H9 (cell line): ENCODE results near the gene APOA1. TPM values are rescaled to one million over a fixed set of nuclear protein-coding genes. Genes with fewer than 3 reads are reported as not detected.

ENCODE experiments used
- DNase-seq: peaks from one replicate; pipeline ENCODE4 v3.0.0-alpha.2; 2017
- H2AFZ ChIP-seq: one replicate; pipeline ENCODE4 v1.6.1; 2013; ENCODE audit warnings: mild to moderate bottlenecking, low read length, control low read depth, moderate library complexity
- H2AK5ac ChIP-seq: 2 replicates; pipeline ENCODE4 v1.6.1; 2013; ENCODE audit warnings: low read length, control low read depth, mixed read lengths; ENCODE audit not compliant: insufficient read length
- H2BK120ac ChIP-seq: one replicate; pipeline ENCODE4 v1.6.1; 2013; ENCODE audit warnings: low read depth, mild to moderate bottlenecking, low read length, control low read depth, inconsistent platforms; ENCODE audit not compliant: poor library complexity, severe bottlenecking
- H2BK12ac ChIP-seq: 2 replicates; pipeline ENCODE4 v1.6.1; 2013; ENCODE audit warnings: low read length, control low read depth, mixed read lengths, low read depth; ENCODE audit not compliant: insufficient read length
- H2BK15ac ChIP-seq: 2 replicates; pipeline ENCODE4 v1.6.1; 2013; ENCODE audit warnings: low read depth, low read length, control low read depth
- H2BK20ac ChIP-seq: one replicate; pipeline ENCODE4 v1.6.1; 2013; ENCODE audit warnings: low read depth, mild to moderate bottlenecking, low read length, control low read depth, inconsistent platforms; ENCODE audit not compliant: poor library complexity, severe bottlenecking
- H2BK5ac ChIP-seq: 2 replicates; pipeline ENCODE4 v1.6.1; 2013; ENCODE audit warnings: low read length, control low read depth, mixed read lengths; ENCODE audit not compliant: insufficient read length
- H3K14ac ChIP-seq: 2 replicates; pipeline ENCODE4 v1.6.1; 2013; ENCODE audit warnings: low read length, control low read depth; ENCODE audit not compliant: insufficient read depth
- H3K18ac ChIP-seq: 2 replicates; pipeline ENCODE4 v1.6.1; 2013; ENCODE audit warnings: low read depth, mild to moderate bottlenecking, mixed read lengths, low read length, control low read depth; ENCODE audit not compliant: insufficient read length
- H3K23ac ChIP-seq: 2 replicates; pipeline ENCODE4 v1.6.1; 2013; ENCODE audit warnings: low read length, control low read depth, mixed read lengths, low read depth; ENCODE audit not compliant: insufficient read length
- H3K23me2 ChIP-seq: 2 replicates; pipeline ENCODE4 v1.6.1; 2013; ENCODE audit warnings: low read depth, mild to moderate bottlenecking, mixed read lengths, low read length, control low read depth; ENCODE audit not compliant: insufficient read length, poor library complexity, severe bottlenecking
- H3K27ac ChIP-seq: 2 replicates; pipeline ENCODE4 v1.5.1; 2013; ENCODE audit warnings: low read length, control low read depth, mixed read lengths, low read depth; ENCODE audit not compliant: insufficient read length
- H3K27me3 ChIP-seq: 2 replicates; pipeline ENCODE4 v1.6.1; 2013; ENCODE audit warnings: low read length, control low read depth, inconsistent platforms; ENCODE audit not compliant: insufficient read depth
- H3K4ac ChIP-seq: 2 replicates; pipeline ENCODE4 v1.6.1; 2013; ENCODE audit warnings: low read depth, mild to moderate bottlenecking, control low read depth, inconsistent platforms, low read length, moderate library complexity
- H3K4me1 ChIP-seq: 2 replicates; pipeline ENCODE4 v1.6.1; 2013; ENCODE audit warnings: low read length, control low read depth, inconsistent platforms; ENCODE audit not compliant: insufficient read depth
- H3K4me2 ChIP-seq: 2 replicates; pipeline ENCODE4 v1.6.1; 2013; ENCODE audit warnings: low read length, control low read depth, mixed read lengths; ENCODE audit not compliant: insufficient read length, insufficient read depth
- H3K56ac ChIP-seq: 2 replicates; pipeline ENCODE4 v1.6.1; 2013; ENCODE audit warnings: low read depth, mild to moderate bottlenecking, mixed read lengths, low read length, control low read depth; ENCODE audit not compliant: insufficient read length
- H3K79me1 ChIP-seq: 2 replicates; pipeline ENCODE4 v1.6.1; 2013; ENCODE audit warnings: low read depth, mild to moderate bottlenecking, moderate library complexity, low read length, control low read depth, inconsistent platforms; ENCODE audit not compliant: insufficient read depth, poor library complexity, severe bottlenecking
- H3K79me2 ChIP-seq: 2 replicates; pipeline ENCODE4 v1.6.1; 2013; ENCODE audit warnings: low read length, control low read depth, inconsistent platforms; ENCODE audit not compliant: insufficient read depth
- H3K9ac ChIP-seq: 2 replicates; pipeline ENCODE4 v1.6.1; 2013; ENCODE audit warnings: low read length, control low read depth, mixed read lengths; ENCODE audit not compliant: insufficient read length; ENCODE audit errors: extremely low read depth
- H3K9me3 ChIP-seq: one replicate; pipeline ENCODE4 v1.6.1; 2013; ENCODE audit warnings: low read depth, low read length, inconsistent platforms; ENCODE audit not compliant: control insufficient read depth
- H3T11ph ChIP-seq: one replicate; pipeline ENCODE4 v1.6.1; 2013; ENCODE audit warnings: mild to moderate bottlenecking, low read length, control low read depth, inconsistent platforms
- H4K20me1 ChIP-seq: one replicate; pipeline ENCODE4 v1.6.1; 2013; ENCODE audit not compliant: control insufficient read depth, insufficient read length, insufficient read depth
- H4K5ac ChIP-seq: 2 replicates; pipeline ENCODE4 v1.6.1; 2013; ENCODE audit warnings: low read depth, mild to moderate bottlenecking, mixed read lengths, low read length, control low read depth; ENCODE audit not compliant: insufficient read length
- H4K8ac ChIP-seq: replicated peaks from 2 replicates; pipeline ENCODE4 v1.6.1; 2013; ENCODE audit warnings: low read length, control low read depth, mixed read lengths, low read depth; ENCODE audit not compliant: insufficient read length
- H4K91ac ChIP-seq: 2 replicates; pipeline ENCODE4 v1.6.1; 2013; ENCODE audit warnings: low read depth, mild to moderate bottlenecking, moderate library complexity, mixed read lengths, low read length, control low read depth; ENCODE audit not compliant: insufficient read length
- H3K27ac Mint-ChIP-seq, 3 experiments: 2 replicates in 2 of 3; 3 replicates in 1 of 3; pipeline ENCODE4 v1.8.0; 2020 to 2021; ENCODE audit warnings: mixed read lengths in 3 of 3, mild to moderate bottlenecking in 1 of 3, moderate library complexity in 1 of 3
- H3K27me3 Mint-ChIP-seq: 2 replicates; pipeline ENCODE4 v1.8.0; 2021; ENCODE audit warnings: low read depth, mild to moderate bottlenecking, moderate library complexity, mixed read lengths
- H3K36me3 Mint-ChIP-seq, 3 experiments: 2 replicates in 2 of 3; 3 replicates in 1 of 3; pipeline ENCODE4 v1.8.0; 2020 to 2021; ENCODE audit warnings: low read depth in 3 of 3, mixed read lengths in 3 of 3; ENCODE audit not compliant: insufficient read depth in 1 of 3
- H3K4me1 Mint-ChIP-seq, 2 experiments: 2 replicates each; pipeline ENCODE4 v1.8.0; 2020; ENCODE audit warnings: mixed read lengths in 2 of 2
- H3K4me3 Mint-ChIP-seq, 2 experiments: 2 replicates in 1 of 2; 3 replicates in 1 of 2; pipeline ENCODE4 v1.8.0; 2020 to 2021; ENCODE audit warnings: mild to moderate bottlenecking in 2 of 2, mixed read lengths in 2 of 2, moderate library complexity in 1 of 2
- H3K9me3 Mint-ChIP-seq, 2 experiments: 2 replicates in 1 of 2; 3 replicates in 1 of 2; pipeline ENCODE4 v1.8.0; 2020; ENCODE audit warnings: mild to moderate bottlenecking in 2 of 2, mixed read lengths in 2 of 2, moderate library complexity in 1 of 2
- WGBS: extraction: QIAGEN DNeasy Blood & Tissue Kit; methylation state at CpG from one replicate; pipeline ENCODE4 v1.1.7; 2013; ENCODE audit warnings: missing lambda C conversion rate, low lambda C conversion rate, mixed read lengths; ENCODE audit not compliant: insufficient read length; ENCODE audit errors: extremely low coverage; 5-methylcytosine and 5-hydroxymethylcytosine counted together
- total RNA-seq: library from RNA; stranded (reverse); gene quantifications from 2 replicates; pipeline ENCODE4 v1.2.1, GENCODE V29; 2021
- TF ChIP-seq, protein P1 (sequence below): fragments of 200-600 bp; sonication (generic); conservative IDR thresholded peaks from 3 replicates; pipeline ENCODE4 v1.8.0; 2021; ENCODE audit warnings: antibody characterized with exemption, mild to moderate bottlenecking

APOA1 gene
- total RNA-seq, 1 experiment from 2014 or later = 0.68 TPM

DNA sequence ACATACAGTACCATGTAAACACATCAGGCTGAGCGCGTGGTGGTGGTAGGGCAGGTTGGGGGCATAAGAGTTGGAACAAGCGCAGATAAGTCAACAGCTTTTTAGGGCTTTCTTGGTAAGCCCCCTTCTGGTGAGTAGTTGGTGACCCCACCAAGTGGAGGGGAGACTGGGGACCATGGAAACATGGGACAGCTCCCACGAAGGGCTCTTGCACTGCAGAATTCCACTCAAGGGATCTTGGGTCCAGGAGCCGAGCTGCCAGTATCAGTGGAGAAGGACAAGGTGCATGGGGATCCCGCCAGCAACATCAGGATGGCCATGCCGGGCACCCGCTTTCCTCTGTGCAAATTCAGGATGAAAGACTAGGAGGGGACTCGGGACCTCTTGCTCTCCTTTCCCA lies 6.2 kb upstream of the APOA1 start:
- TF ChIP-seq, protein P1, sequence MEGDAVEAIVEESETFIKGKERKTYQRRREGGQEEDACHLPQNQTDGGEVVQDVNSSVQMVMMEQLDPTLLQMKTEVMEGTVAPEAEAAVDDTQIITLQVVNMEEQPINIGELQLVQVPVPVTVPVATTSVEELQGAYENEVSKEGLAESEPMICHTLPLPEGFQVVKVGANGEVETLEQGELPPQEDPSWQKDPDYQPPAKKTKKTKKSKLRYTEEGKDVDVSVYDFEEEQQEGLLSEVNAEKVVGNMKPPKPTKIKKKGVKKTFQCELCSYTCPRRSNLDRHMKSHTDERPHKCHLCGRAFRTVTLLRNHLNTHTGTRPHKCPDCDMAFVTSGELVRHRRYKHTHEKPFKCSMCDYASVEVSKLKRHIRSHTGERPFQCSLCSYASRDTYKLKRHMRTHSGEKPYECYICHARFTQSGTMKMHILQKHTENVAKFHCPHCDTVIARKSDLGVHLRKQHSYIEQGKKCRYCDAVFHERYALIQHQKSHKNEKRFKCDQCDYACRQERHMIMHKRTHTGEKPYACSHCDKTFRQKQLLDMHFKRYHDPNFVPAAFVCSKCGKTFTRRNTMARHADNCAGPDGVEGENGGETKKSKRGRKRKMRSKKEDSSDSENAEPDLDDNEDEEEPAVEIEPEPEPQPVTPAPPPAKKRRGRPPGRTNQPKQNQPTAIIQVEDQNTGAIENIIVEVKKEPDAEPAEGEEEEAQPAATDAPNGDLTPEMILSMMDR = no peak
- no peak overlapping the region for H2AFZ ChIP-seq
- no peak overlapping the region for H3K4me3 Mint-ChIP-seq
- no peak overlapping the region for H4K8ac ChIP-seq
- no peak overlapping the region for H2BK120ac ChIP-seq
- no peak overlapping the region for H3K4me2 ChIP-seq
- no peaks in the 10 kb centered on the region for H3K9me3 Mint-ChIP-seq
- no peaks in the 10 kb centered on the region for H3K79me1 ChIP-seq
- H4K20me1 ChIP-seq = no peaks in the 10 kb centered on the region
- H3K27ac ChIP-seq = no peak overlapping the region
- H3K9me3 ChIP-seq = no peaks in the 10 kb centered on the region
- no peak overlapping the region for H3K14ac ChIP-seq
- H3K23me2 ChIP-seq = no peaks in the 10 kb centered on the region
- no peak overlapping the region for H3K56ac ChIP-seq
- no CpG with 5 or more reads among the region's 9 CpGs for whole genome bisulfite sequencing
- no peaks in the 10 kb centered on the region for H3K79me2 ChIP-seq
- no peaks in the 10 kb centered on the region for H3K27me3 Mint-ChIP-seq
- no peaks in the 10 kb centered on the region for H3K4me1 ChIP-seq
- H3K36me3 Mint-ChIP-seq = peaks cover 9 to 45% (median 44%) of the 10 kb centered on the region in 3 experiments; a peak in 5 of 7 replicates
- no peak overlapping the region for H4K91ac ChIP-seq
- no peak overlapping the region; a peak in 2 of 7 replicates for H3K27ac Mint-ChIP-seq
- H3K18ac ChIP-seq = no peak overlapping the region
- no peak overlapping the region for H2BK5ac ChIP-seq
- H2AK5ac ChIP-seq = no peak overlapping the region
- no peak overlapping the region for H3K9ac ChIP-seq
- no peak for DNase-seq
- H2BK12ac ChIP-seq = no peak overlapping the region
- no peak overlapping the region for H2BK20ac ChIP-seq
- H3K4me1 Mint-ChIP-seq = peaks cover 14 to 15% of the 10 kb centered on the region in 2 experiments
- H4K5ac ChIP-seq = no peak overlapping the region
- no peak overlapping the region for H2BK15ac ChIP-seq
- no peak overlapping the region for H3T11ph ChIP-seq
- no peak overlapping the region for H3K23ac ChIP-seq
- H3K27me3 ChIP-seq = no peaks in the 10 kb centered on the region
- no peak overlapping the region for H3K4ac ChIP-seq
